ENCODE results near the gene TTYH3.

The TTYH3 gene

DNA sequence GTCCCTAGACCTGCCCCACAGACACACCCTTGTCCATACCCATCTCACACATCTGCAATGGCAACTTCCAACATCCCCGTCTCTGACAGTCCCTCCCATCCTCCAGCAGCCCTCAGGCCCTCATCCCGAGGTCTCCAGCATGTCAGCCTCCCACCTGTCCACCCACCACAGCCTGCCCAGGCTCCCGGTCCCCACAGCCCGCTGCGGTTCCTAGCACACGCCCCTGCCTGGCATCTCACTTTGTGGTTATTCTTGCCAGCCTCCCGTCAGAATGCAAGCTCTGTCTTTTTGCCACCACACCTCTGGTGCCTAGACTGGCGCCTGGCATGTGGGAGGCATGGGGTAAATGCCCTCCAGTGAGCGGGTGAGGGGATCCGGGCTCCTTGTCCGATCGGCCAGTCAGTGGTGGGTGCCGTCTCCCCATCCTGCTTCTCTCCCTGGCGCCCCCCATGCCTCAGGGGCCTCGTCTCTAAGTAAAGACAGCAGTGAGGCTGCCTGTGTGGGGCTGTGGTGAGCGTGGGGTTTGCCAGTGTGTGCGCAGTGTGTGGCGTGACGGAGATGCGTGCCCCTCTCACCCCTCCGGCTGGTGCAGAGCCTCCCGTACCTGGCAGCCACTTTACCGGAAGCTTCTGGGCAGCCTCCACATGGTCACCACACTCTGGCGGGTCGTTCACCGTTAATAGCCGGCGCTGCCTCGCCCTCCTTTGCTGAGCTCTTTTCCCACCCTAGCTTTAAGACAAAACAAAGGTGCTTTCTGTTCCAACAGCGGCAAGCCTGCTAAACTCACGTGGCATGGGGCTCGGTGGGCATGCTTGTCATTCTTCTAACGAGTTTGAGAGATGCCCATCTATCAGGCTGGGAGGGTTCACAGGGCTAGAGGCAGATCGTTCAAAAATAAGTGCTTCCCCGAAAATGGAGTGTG, 28.5 kb upstream of the TTYH3 start:
- no peak for DNase-seq (ENCODE audit: extremely low read depth, low read depth)
- TF ChIP-seq, protein P1, sequence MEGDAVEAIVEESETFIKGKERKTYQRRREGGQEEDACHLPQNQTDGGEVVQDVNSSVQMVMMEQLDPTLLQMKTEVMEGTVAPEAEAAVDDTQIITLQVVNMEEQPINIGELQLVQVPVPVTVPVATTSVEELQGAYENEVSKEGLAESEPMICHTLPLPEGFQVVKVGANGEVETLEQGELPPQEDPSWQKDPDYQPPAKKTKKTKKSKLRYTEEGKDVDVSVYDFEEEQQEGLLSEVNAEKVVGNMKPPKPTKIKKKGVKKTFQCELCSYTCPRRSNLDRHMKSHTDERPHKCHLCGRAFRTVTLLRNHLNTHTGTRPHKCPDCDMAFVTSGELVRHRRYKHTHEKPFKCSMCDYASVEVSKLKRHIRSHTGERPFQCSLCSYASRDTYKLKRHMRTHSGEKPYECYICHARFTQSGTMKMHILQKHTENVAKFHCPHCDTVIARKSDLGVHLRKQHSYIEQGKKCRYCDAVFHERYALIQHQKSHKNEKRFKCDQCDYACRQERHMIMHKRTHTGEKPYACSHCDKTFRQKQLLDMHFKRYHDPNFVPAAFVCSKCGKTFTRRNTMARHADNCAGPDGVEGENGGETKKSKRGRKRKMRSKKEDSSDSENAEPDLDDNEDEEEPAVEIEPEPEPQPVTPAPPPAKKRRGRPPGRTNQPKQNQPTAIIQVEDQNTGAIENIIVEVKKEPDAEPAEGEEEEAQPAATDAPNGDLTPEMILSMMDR (IDR thresholded peaks at IDR 0.05; ENCODE audit: low read depth, low read length, missing control alignments): no peak
- H3K4me3 ChIP-seq (replicated peaks; ENCODE audit: low read depth, low read length): no peak overlapping the region

DNA sequence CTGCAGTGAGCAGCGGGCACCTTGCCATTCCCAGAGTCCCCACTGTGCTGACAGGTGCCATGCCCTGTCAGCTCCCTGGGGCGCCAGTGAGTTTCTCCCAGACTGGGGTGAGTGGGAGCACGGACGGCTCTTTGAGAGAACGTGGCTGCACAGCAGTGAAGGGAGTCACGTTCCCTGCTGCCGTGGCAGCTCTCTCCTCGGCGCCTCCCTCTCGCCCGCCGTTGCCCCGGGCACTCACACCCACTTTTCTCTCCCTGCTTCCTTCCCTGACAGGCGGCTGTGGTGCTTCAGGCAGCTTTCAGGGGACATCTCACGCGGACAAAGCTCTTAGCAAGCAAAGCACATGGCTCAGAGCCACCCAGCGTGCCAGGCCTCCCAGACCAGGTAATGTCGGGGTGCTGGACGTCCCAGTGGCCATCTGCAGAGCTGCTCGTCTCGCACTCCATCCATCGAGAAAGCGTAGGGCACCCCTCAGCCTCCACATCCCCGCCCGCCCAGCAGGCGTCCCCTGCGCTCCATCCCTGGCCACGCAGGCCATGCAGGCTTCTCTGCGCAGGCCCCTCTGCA, 27.1 kb upstream of the TTYH3 start:
- DNase-seq (ENCODE audit: extremely low read depth, low read depth): no peak
- no peak overlapping the region for H3K4me3 ChIP-seq (replicated peaks; ENCODE audit: low read depth, low read length)
- TF ChIP-seq, protein P1 (IDR thresholded peaks at IDR 0.05; ENCODE audit: low read depth, low read length, missing control alignments): no peak

DNA sequence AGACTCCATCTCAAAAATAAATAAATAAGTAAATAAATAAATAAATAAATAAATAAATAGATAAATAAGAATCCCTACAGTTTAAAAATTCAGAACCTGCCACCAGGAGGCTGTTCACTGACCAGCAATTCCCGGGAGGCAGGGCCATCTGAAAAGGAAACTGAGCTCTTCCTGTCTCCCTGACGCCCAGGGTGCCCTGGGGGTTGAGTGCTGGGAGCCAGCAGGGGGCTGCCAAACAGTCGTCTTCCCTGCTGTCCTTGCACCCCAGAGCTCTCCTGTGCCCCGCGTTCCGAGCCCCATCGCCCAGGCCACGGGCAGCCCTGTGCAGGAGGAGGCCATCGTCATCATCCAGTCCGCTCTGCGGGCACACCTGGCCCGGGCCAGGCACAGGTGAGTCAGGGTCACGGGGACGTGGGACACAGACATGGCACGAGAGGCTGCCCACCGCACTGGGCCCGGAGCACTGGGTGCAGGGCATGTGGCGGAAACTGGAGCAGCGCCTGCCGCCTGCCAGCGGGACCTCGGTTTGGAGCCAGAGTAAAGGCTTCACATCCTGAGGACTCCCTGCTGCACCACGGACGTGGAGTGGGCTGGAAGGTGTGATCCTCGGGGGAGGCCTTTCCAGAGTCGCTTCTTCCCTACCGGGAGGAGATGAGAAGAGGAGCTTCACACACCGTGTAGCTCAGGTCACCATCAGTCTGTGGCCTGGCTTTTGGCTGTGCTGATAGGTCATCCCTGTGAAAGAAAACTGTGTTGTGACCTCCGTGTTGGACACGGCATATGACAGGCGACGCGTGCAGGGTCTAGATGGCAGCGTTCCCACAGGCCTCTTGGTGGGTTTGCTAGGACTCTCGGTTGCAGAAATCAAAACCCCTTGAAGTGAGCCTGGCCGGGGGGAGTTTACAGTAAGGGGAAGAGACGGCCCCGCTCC, 25.9 kb upstream of the TTYH3 start:
- H3K4me3 ChIP-seq (replicated peaks; ENCODE audit: low read depth, low read length): no peak overlapping the region
- DNase-seq (ENCODE audit: extremely low read depth, low read depth): no peak
- TF ChIP-seq, protein P1 (IDR thresholded peaks at IDR 0.05; ENCODE audit: low read depth, low read length, missing control alignments): no peak

DNA sequence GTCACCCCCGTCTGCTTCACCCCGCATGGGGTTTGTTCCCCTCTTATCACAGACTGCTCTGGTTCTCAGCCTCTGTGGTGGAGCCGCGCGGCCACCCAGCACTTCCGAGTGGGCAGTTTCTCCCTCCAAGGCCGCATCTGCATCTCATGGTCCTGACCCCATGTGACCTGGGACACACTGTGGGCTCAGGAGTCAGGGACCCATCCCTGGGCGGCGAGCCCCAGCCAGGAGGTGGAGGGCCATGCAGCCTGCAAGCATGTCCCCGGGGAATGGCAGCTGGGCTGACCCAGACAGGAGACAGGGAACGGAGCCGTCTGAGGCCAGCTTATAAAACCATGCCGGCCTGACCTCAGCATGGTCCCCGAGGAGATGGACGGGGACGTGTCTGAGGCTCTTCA, 25.2 kb upstream of the TTYH3 start:
- no peak for DNase-seq (ENCODE audit: extremely low read depth, low read depth)
- TF ChIP-seq, protein P1 (IDR thresholded peaks at IDR 0.05; ENCODE audit: low read depth, low read length, missing control alignments): no peak
- no peak overlapping the region for H3K4me3 ChIP-seq (replicated peaks; ENCODE audit: low read depth, low read length)

DNA sequence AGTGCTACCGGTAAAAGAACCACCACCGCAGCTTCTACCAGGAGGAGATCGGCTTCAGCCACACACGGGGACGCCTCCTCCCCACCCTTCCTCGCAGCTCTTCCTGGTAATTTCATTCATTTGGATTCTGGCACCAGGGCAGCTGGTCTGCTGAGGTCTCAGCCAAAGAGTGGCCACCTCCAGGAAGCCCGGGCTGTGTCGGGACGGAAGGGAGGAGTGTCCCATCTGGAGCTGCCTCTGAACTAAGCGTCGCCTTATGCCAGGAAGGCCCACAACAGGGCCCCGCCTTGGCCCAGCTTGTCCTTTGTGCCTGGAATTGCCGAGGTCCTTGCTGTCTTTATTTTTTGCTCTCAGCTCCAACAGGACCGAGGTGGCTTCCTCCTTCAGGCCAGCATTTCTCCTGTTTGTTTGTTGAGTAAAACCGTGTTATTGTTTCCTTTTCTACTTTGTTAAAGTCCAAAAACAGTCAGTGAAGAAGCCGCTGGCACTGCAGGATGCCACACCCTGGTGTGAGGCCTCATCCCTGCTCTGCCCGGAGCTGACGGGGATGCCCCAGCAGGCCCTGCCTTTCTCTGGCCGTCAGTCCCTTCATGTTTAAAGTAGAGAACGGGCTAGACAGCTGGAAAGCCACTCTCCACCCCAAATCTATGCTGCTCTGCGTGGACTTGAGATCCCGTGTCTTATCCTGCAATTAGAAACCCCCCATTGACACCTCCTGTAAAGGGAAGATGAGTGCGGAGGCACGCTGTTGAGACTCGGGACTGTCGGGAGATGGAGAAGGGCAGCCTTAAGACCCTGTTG, 24.5 kb upstream of the TTYH3 start:
- DNase-seq (ENCODE audit: extremely low read depth, low read depth): no peak
- TF ChIP-seq, protein P1 (IDR thresholded peaks at IDR 0.05; ENCODE audit: low read depth, low read length, missing control alignments): no peak
- H3K4me3 ChIP-seq (replicated peaks; ENCODE audit: low read depth, low read length): no peak overlapping the region

Data from HFF-Myc (cell line).